Right lobe of liver (tissue), 6 donors: Measurements from ENCODE around the gene HPGD. TPM values are rescaled to one million over a fixed set of nuclear protein-coding genes. Genes with fewer than 3 reads are reported as not detected.

Experiments
- ATAC-seq, 4 donors: fragments of 200-7000 bp; cut with Tn5 transposase; one replicate each; pipeline ENCODE4 v1.9.1; 2020; ENCODE audit warnings: mild to moderate bottlenecking in 4 of 4, moderate library complexity in 4 of 4
- DNase-seq, 3 donors: peaks; one replicate each; pipeline ENCODE4 v3.0.0-alpha.2; 2020
- H3K27ac ChIP-seq, 3 donors: fragments of 200-600 bp; one replicate each; pipeline ENCODE4 v1.8.0; 2022
- H3K27me3 ChIP-seq, 2 donors: fragments of 200-600 bp; one replicate each; pipeline ENCODE4 v1.8.0; 2022
- H3K36me3 ChIP-seq, 4 donors: fragments of 200-600 bp; sonication (generic) in 1 of 4; one replicate each; pipeline versions ENCODE4 v1.5.1 to v1.8.0; 2017 to 2022; ENCODE audit warnings: control low read depth in 1 of 4
- H3K4me1 ChIP-seq, 4 donors: fragments of 200-600 bp; sonication (generic) in 1 of 4; one replicate each; pipeline versions ENCODE4 v1.5.1 to v1.8.0; 2017 to 2022; ENCODE audit warnings: control low read depth in 1 of 4
- H3K4me3 ChIP-seq, 3 donors: fragments of 200-600 bp; one replicate each; pipeline ENCODE4 v1.8.0; 2022
- H3K9me3 ChIP-seq, 4 donors: fragments of 200-600 bp; sonication (generic) in 1 of 4; one replicate each; pipeline versions ENCODE4 v1.5.1 to v1.8.0; 2017 to 2022; ENCODE audit warnings: control low read depth in 1 of 4
- POLR2A ChIP-seq: fragments of 450-650 bp; IDR thresholded peaks from one replicate; pipeline ENCODE4 v1.6.1; 2017; ENCODE audit warnings: antibody characterized with exemption, mild to moderate bottlenecking
- WGBS: methylation state at CpG from one replicate; pipeline ENCODE4 v1.1.6; 2018; ENCODE audit warnings: low coverage, low lambda C conversion rate; ENCODE audit not compliant: insufficient coverage; ENCODE audit errors: missing lambda C conversion rate; 5-methylcytosine and 5-hydroxymethylcytosine counted together
- intact Hi-C, 2 donors: fragments of 100-400 bp; cut with DNase I; formaldehyde crosslinking; loops; one replicate each; pipeline versions ENCODE4 v1.11.2 to v1.14.1; 2022
- total RNA-seq, 6 experiments: library from RNA; depleted of rRNA in 2 of 6; stranded (reverse); fragments of >200 nt in 2 of 6; fragmentation: NEBNext Ultra II Directional in 3 of 6; extraction: Animal tissue kit (Norgen Biotek cat#: 25700) in 3 of 6; gene quantifications; one replicate each; pipeline versions ENCODE4 v1.1.0 to v1.2.4, GENCODE V29; 2016 to 2023
- TF ChIP-seq, protein P1 (sequence below), 4 donors: fragments of 200-600 bp in 3 of 4; fragments of 450-650 bp in 1 of 4; IDR thresholded peaks; one replicate each; pipeline versions ENCODE4 v1.5.1 to v1.8.0; 2016 to 2022; ENCODE audit warnings: antibody characterized with exemption in 4 of 4, mild to moderate bottlenecking in 2 of 4
- donor health status: DM: no; HTN: yes; CAD: no.
- donor health status: DM: no; HTN: no; CAD: no.
- donor health status: DM: no; HTN: no; CAD: no.
- donor health status: DM: no; HTN: yes; CAD: no.
- donor health status: DM: no; HTN: yes; CAD: no.

Gene HPGD
- total RNA-seq, 6 experiments from 2014 or later, result 71.7 to 124 (median 91.0) TPM

DNA sequence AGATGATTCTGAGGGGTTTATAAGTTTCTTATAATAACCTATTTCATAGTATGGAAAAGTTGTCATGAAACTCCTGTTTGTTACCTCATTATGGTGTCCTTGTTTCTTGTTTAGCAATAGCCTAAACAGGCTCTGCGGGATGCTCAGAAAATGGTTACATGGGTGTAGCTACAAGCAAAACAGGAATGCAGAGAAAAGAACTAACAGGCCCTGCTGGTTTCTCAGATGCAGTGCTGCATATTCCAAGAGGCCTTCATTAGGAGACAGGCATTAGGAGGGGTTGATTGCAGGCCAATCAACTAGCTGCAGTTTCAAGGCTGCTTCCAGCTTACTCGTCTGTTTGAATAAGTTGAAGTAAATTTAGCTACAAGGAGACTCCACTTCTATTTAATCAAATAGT, 37.6 kb upstream of the HPGD start:
- no peak overlapping the region for H3K27ac ChIP-seq
- no peaks in the 10 kb centered on the region for H3K27me3 ChIP-seq
- WGBS, result 60% methylated on average over 2 of the region's 2 CpGs
- no peak for ATAC-seq
- DNase-seq, result no peak
- no peaks in the 10 kb centered on the region for H3K36me3 ChIP-seq
- peaks cover 0 to 5% (median 0%) of the 10 kb centered on the region in 4 donors for H3K4me1 ChIP-seq
- intact Hi-C loops, result no loop called here
- no peak for TF ChIP-seq POLR2A
- TF ChIP-seq, protein P1, sequence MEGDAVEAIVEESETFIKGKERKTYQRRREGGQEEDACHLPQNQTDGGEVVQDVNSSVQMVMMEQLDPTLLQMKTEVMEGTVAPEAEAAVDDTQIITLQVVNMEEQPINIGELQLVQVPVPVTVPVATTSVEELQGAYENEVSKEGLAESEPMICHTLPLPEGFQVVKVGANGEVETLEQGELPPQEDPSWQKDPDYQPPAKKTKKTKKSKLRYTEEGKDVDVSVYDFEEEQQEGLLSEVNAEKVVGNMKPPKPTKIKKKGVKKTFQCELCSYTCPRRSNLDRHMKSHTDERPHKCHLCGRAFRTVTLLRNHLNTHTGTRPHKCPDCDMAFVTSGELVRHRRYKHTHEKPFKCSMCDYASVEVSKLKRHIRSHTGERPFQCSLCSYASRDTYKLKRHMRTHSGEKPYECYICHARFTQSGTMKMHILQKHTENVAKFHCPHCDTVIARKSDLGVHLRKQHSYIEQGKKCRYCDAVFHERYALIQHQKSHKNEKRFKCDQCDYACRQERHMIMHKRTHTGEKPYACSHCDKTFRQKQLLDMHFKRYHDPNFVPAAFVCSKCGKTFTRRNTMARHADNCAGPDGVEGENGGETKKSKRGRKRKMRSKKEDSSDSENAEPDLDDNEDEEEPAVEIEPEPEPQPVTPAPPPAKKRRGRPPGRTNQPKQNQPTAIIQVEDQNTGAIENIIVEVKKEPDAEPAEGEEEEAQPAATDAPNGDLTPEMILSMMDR (IDR thresholded peaks at IDR 0.05), result no peak
- H3K4me3 ChIP-seq, result no peak overlapping the region
- no peaks in the 10 kb centered on the region for H3K9me3 ChIP-seq

DNA sequence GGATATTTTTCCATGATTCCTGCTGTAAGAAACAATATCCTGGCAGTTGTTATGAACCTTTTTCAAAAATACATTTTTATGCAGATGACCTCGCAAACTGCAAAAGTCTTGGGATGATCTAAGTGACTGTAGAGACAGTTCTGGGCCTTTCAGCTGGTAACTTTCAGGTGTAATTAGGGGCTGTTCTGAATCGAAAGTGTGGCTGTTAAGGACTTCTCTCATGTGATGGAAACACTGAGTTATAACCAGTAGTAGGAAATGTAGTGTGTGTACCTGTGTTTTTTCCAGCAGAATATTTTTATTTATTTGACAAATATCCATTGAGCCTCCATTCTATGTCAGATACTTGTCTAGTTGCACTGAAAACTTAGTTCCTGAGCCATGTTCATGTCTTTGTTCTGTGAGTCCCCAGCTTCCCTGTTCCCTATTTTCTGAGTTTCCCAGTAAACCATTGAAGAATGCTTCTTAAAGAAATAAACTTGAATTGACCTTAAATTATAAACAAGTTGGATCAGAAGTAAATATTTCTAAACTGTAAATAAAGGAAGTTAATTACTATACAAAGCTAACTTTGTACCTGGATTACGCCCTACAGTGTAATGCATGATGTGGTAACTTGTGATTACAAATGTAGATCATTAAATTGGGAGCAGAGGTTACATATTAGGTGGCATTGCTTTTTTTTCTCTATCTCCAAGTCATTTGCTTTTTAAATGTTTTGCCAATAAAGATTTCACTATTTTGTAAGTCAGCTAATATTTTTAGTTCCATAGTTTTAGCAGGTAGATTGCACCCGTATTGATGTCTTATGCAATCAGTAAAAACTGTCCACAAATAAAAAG, 33.7 kb upstream of the HPGD start:
- WGBS, result 49% methylated on average over 4 of the region's 4 CpGs
- DNase-seq, result no peak
- peaks cover 0 to 5% (median 0%) of the 10 kb centered on the region in 4 donors for H3K4me1 ChIP-seq
- H3K36me3 ChIP-seq, result no peaks in the 10 kb centered on the region
- H3K27me3 ChIP-seq, result no peaks in the 10 kb centered on the region
- peak; percentile 89 to 96 (median 93) for ATAC-seq
- no peak for TF ChIP-seq POLR2A
- TF ChIP-seq, protein P1 (IDR thresholded peaks at IDR 0.05), result no peak
- intact Hi-C loops, result no loop called here
- no peaks in the 10 kb centered on the region for H3K9me3 ChIP-seq
- H3K4me3 ChIP-seq, result no peak overlapping the region
- peak overlapping the region; percentile 30 to 47 (median 39) for H3K27ac ChIP-seq

DNA sequence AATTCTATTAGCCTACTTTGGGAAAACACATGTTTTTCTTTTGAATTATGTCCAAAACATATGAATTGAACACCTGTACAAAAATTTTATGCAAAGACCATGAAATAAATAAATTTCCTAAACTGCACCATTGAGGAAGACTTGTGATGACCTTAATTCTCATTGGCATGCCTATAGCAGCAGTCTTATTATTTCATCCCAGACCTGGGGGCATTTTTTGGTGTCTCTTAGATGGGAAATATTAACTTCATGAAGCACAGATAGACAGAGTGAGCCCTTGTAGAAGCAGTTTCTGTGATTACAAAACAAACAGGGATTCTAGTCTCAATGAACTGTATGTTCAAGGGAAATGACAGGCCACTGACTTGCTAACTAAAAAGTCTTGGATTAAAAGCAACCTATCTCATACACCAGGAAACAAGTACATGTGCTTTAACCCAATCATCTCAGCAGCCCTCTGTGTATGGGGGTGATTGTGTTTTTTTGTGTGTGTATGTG, 32.0 kb upstream of the HPGD start:
- Histone ChIP-seq H3K4me1 (peaks cover 0 to 5% (median 0%) of the 10 kb centered on the region in 4 donors), H3K27ac (no peak overlapping the region), H3K36me3 (no peaks in the 10 kb centered on the region), H3K4me3 (no peak overlapping the region), H3K27me3 (no peaks in the 10 kb centered on the region), H3K9me3 (no peaks in the 10 kb centered on the region)
- no peak for DNase-seq
- intact Hi-C loops, result no loop called here
- peak in 3 of 4 donors; percentile 35 to 39 (median 38) for ATAC-seq
- TF ChIP-seq, protein P1 (IDR thresholded peaks at IDR 0.05), result no peak
- no peak for TF ChIP-seq POLR2A

DNA sequence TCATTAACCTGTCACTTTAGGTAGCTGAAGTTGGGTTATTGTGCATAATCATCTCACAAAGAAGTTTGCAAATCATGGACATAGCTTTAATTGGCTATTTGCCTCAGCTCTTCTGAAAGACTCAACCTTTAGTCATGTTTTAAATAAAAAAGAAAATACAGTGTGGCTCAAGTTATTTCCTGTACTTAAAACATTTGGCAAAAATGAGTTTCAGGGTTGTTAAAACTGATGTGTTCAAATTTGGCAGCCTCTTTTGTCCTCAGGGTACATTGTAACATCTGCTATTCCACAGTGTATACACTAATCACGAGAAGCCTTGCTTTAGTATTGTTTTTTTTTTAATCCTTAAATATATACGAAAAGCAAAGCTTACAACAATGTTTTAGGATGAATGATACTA, 31.5 kb upstream of the HPGD start:
- TF ChIP-seq, protein P1 (IDR thresholded peaks at IDR 0.05), result no peak
- no peak for TF ChIP-seq POLR2A
- H3K9me3 ChIP-seq, result no peaks in the 10 kb centered on the region
- no peak overlapping the region for H3K4me3 ChIP-seq
- ATAC-seq (no peak), DNase-seq (no peak)
- peaks cover 0 to 5% (median 0%) of the 10 kb centered on the region in 4 donors for H3K4me1 ChIP-seq
- intact Hi-C loops, result no loop called here
- 50% methylated on average over 2 of the region's 2 CpGs for WGBS
- no peaks in the 10 kb centered on the region for H3K27me3 ChIP-seq
- no peak overlapping the region for H3K27ac ChIP-seq
- H3K36me3 ChIP-seq, result no peaks in the 10 kb centered on the region
